GM12801 (cell line): ENCODE data around the gene C19orf44.

Experiments
- TF ChIP-seq, protein P1 (sequence below): IDR thresholded peaks from one replicate; pipeline ENCODE4 v1.5.1; 2011; ENCODE audit warnings: control low read depth; ENCODE audit not compliant: insufficient read length; ENCODE audit errors: extremely low read depth

C19orf44 gene

DNA sequence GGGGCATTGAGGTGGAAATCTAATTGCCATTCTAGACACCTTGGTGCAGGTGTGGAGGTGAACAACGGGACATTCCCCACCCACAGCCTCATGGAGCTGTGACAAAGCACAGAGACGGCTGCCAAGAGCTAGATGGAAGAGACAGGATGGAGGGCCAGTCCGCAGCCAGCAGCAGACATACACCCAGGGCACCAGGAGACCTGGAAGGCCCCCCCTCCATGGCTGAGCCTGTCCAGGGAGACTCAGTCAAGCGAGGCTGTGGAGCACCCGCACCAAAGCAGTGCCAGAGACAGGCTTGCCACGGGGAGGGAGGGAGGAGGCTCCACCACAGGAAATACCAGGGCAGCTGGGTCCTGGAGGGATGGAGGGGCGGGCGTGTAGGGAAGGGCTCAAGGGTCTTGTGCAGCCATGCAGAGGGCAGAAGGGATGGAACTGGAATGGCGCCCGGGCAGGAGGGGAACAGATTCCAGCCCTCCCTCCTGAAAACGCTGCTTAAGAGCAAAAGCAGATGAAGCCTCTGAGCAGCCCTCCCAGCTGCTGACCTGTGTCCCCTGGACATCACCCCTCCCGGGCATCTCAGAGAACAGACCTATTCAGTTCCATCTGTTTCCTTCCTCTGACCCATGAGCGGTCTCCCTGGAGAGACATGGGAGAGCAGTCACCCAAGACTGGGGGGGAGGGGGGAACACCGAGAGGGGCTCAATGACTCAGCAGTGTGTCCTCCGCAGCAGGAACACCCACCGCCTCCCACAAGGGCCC is 38.8 kb upstream of the C19orf44 start:
- TF ChIP-seq, protein P1, sequence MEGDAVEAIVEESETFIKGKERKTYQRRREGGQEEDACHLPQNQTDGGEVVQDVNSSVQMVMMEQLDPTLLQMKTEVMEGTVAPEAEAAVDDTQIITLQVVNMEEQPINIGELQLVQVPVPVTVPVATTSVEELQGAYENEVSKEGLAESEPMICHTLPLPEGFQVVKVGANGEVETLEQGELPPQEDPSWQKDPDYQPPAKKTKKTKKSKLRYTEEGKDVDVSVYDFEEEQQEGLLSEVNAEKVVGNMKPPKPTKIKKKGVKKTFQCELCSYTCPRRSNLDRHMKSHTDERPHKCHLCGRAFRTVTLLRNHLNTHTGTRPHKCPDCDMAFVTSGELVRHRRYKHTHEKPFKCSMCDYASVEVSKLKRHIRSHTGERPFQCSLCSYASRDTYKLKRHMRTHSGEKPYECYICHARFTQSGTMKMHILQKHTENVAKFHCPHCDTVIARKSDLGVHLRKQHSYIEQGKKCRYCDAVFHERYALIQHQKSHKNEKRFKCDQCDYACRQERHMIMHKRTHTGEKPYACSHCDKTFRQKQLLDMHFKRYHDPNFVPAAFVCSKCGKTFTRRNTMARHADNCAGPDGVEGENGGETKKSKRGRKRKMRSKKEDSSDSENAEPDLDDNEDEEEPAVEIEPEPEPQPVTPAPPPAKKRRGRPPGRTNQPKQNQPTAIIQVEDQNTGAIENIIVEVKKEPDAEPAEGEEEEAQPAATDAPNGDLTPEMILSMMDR, result no peak

DNA sequence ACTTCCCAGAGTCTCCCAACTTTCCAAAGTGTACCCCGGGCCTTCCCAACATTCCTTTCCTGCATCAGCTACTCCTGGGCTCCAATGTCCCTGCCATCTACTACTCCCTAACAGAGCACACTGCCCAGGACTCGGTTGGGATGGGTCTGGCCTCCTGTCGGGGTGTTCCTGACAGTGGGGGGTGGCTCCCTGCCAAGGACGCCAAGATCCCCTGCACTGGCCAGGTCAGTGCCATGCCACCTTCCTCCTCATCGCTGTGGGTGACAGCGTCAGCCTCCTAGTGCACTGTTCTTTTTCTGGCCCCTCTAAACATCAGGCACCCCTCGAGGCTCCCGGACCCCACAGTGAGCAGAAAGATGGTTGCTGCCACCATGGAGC is 38.3 kb upstream of the C19orf44 start:
- TF ChIP-seq, protein P1, result no peak

DNA sequence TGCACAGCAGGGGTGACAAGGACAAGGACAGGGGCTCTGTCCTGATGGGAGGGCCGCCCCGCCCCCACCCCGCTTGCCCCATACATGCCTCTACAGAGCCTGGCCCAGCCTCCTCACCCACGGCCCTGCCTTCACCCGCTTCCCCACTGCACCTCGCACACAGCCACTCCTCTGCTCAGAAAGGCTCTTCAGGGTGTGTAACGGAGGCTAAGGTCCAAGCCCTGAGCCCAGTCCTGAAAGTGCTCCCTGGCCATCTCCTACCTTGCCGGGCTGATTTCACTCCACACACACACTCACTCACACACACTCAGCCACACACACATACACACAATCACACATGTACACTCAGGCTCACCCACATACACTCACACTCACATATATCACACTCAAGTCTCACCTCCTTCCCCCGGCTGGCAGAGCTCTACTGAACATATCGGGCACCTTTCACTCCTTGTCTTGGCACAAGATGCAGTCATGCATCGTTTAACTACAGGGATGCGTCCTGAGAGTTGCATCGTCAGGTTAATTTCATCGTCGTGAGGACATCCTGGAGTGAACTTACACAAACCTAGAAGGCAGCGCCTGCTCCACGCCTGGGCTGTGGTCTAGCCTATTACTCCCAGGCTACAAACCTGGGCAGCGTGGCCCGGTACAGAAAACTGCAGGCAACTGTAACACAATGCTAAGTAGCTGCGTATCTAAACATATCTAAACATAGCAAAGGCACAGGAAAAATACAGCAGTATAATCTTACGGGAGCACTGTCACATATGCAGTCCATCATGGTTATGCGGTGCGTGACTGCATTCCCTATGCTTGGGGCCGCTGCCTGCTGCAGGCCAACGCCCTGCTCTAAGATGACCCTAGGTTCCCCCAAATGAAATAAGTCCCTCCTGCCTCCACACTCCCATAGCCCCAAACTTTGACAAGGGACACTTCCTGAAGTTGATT is 37.5 kb upstream of the C19orf44 start:
- TF ChIP-seq, protein P1, result no peak

DNA sequence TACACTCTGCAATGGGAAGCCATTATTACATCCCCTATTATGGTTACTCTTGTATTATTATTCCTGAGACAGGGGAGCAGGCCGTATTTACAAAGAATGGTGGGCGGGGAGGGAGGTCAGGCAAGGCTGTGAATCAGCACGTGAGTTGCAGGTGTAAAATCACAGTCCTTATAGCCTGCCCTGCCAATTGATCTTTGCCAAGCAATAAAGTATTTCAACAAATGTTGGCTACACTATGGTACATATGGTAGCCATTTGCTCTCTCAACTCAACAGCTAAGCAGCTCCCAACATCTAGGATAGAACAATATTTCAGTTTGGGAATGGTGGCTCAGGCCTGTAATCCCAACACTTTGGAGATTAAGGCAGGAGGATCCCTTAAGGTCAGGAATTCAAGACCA is 36.5 kb upstream of the C19orf44 start:
- TF ChIP-seq, protein P1, result no peak

DNA sequence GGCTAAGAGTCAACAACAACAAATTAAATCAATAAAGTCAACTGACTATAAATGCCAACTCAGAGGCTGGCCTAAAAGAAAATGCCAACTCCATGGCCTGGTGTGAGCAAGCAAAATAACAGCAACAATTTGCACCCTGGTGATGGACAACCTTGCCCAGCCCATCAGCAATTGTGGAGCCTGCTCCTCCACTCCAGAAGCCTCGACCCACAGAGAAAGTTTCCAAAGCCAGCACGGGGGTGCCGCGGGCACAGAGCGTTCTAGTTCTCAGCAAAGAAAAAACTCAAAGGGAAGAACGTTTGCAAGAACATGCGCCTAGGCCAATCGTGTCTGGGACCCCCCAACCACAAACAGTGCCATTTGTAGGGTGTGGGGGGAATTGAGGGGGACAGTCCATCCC is 35.7 kb upstream of the C19orf44 start:
- TF ChIP-seq, protein P1, result no peak

DNA sequence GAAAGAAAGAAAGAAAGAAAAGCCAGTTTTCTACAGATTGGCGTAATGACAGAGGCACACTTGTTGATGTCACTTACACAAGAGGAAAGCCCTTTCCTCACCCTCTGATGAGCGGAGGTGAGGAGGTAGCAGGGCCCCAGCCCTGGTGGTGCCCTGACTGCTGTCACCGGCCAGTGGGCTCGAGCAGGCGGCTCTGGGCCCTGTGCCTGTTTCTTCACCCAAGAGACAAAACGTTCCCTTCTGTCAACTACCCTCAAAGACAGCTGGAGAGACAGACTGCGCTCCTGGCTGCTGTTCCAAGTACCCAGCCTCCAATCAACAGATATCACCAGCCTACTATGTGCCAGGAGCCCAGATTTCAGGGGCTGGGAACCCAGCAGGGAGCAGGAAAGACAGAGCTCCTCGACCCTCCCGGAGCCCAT is 34.6 kb upstream of the C19orf44 start:
- TF ChIP-seq, protein P1, result no peak

DNA sequence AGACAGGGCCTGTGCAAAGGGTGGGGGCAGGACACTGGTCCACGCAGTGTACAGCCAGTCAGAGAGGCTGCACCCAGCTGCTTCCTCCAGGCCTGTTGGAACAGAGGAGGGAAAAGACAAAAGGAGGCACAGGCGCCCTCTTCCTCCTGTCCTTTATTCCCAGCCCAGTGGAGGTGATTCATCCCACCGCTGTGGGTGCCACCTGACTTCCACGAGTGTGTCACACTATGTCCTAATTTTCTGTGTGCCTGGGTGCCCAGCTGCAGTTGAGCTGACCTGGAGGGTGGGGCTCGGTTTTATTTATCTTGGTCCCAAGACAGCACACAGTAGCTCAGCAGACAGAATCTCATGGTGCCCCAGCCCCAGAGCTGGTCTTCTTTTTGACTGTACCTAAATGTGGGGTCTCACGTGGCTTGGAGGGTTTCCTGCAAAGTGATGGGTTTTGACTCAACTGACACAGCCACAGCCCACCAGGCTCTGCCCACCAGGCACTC is 33.4 kb upstream of the C19orf44 start:
- TF ChIP-seq, protein P1, result no peak
